Measurements from ENCODE around the gene ZFP30.

DNA sequence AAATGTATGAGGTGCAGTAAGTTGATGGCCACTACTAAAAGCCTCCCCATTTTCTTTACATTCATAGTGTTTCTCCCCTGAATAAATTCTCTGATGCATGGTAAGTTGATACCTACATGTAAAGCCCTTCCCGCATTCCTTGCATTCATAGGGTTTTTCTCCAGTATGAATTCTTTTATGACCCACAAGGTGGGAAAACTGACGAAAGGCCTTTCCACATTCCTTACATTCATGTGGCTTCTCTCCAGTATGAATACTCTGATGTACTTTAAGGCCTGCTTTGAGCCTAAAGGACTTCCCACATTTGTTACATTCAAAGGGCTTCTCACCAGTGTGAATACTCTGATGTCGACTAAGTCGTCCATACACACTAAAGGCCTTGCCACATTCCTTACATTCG, 43.8 kb upstream of the ZFP30 start:
- TF ChIP-seq, protein P1, sequence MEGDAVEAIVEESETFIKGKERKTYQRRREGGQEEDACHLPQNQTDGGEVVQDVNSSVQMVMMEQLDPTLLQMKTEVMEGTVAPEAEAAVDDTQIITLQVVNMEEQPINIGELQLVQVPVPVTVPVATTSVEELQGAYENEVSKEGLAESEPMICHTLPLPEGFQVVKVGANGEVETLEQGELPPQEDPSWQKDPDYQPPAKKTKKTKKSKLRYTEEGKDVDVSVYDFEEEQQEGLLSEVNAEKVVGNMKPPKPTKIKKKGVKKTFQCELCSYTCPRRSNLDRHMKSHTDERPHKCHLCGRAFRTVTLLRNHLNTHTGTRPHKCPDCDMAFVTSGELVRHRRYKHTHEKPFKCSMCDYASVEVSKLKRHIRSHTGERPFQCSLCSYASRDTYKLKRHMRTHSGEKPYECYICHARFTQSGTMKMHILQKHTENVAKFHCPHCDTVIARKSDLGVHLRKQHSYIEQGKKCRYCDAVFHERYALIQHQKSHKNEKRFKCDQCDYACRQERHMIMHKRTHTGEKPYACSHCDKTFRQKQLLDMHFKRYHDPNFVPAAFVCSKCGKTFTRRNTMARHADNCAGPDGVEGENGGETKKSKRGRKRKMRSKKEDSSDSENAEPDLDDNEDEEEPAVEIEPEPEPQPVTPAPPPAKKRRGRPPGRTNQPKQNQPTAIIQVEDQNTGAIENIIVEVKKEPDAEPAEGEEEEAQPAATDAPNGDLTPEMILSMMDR (IDR thresholded peaks at IDR 0.05; ENCODE audit: poor library complexity, severe bottlenecking) = no peak
- no peak for TF ChIP-seq EZH2 (IDR thresholded peaks at IDR 0.05; ENCODE audit: borderline replicate concordance, insufficient read depth, low read length, poor library complexity, severe bottlenecking)
- TF ChIP-seq TAF1 (IDR thresholded peaks at IDR 0.05; ENCODE audit: low read depth) = no peak
- TF ChIP-seq EP300 (conservative IDR thresholded peaks at IDR 0.05; ENCODE audit: poor library complexity, severe bottlenecking) = no peak
- no peak for TF ChIP-seq POLR2AphosphoS5 (IDR thresholded peaks at IDR 0.05)
